ENCODE data around the gene ADK.

ADK gene

GRCh38 chr10:74510594-74510993 is 359.6 kb downstream of the ADK start:
- no peak overlapping the region for H3K4me2 ChIP-seq
- no peak overlapping the region for H3K4me3 ChIP-seq (IDR thresholded peaks at IDR 0.05; ENCODE audit: insufficient read depth, low read depth, low read length)
- no peaks in the 10 kb centered on the region for H3K27me3 ChIP-seq (ENCODE audit: insufficient read depth, low read depth)
- H3K4me1 ChIP-seq (ENCODE audit: low read depth, poor library complexity, severe bottlenecking): no peaks in the 10 kb centered on the region
- no peak overlapping the region for H3K9ac ChIP-seq
- H4K20me1 ChIP-seq (ENCODE audit: insufficient read depth): no peaks in the 10 kb centered on the region
- TF ChIP-seq CTCF (conservative IDR thresholded peaks at IDR 0.05; ENCODE audit: low read depth, low read length): no peak
- H3K27ac ChIP-seq: no peak overlapping the region
- H3K79me2 ChIP-seq (ENCODE audit: insufficient read depth, low read depth): no peaks in the 10 kb centered on the region
- H3K36me3 ChIP-seq (ENCODE audit: insufficient read depth): no peaks in the 10 kb centered on the region
- no peak overlapping the region for H2AFZ ChIP-seq (ENCODE audit: low read depth)

GRCh38 chr10:74511051-74511450 is 360.0 kb downstream of the ADK start:
- Histone ChIP-seq H4K20me1 (ENCODE audit: insufficient read depth) (no peaks in the 10 kb centered on the region), H3K4me1 (ENCODE audit: low read depth, poor library complexity, severe bottlenecking) (no peaks in the 10 kb centered on the region), H3K4me2 (no peak overlapping the region), H3K36me3 (ENCODE audit: insufficient read depth) (no peaks in the 10 kb centered on the region), H2AFZ (ENCODE audit: low read depth) (no peak overlapping the region), H3K9ac (no peak overlapping the region), H3K79me2 (ENCODE audit: insufficient read depth, low read depth) (no peaks in the 10 kb centered on the region), H3K4me3 (IDR thresholded peaks at IDR 0.05; ENCODE audit: insufficient read depth, low read depth, low read length) (no peak overlapping the region), H3K27ac (no peak overlapping the region), H3K27me3 (ENCODE audit: insufficient read depth, low read depth) (no peaks in the 10 kb centered on the region)
- no peak for TF ChIP-seq CTCF (conservative IDR thresholded peaks at IDR 0.05; ENCODE audit: low read depth, low read length)

GRCh38 chr10:74514322-74514721 is 363.3 kb downstream of the ADK start:
- no peaks in the 10 kb centered on the region for H3K36me3 ChIP-seq (ENCODE audit: insufficient read depth)
- H3K9ac ChIP-seq: no peak overlapping the region
- H3K27ac ChIP-seq: no peak overlapping the region
- TF ChIP-seq CTCF (conservative IDR thresholded peaks at IDR 0.05; ENCODE audit: low read depth, low read length): no peak
- no peaks in the 10 kb centered on the region for H4K20me1 ChIP-seq (ENCODE audit: insufficient read depth)
- H2AFZ ChIP-seq (ENCODE audit: low read depth): no peak overlapping the region
- no peak overlapping the region for H3K4me2 ChIP-seq
- H3K4me3 ChIP-seq (IDR thresholded peaks at IDR 0.05; ENCODE audit: insufficient read depth, low read depth, low read length): no peak overlapping the region
- no peaks in the 10 kb centered on the region for H3K79me2 ChIP-seq (ENCODE audit: insufficient read depth, low read depth)
- no peaks in the 10 kb centered on the region for H3K4me1 ChIP-seq (ENCODE audit: low read depth, poor library complexity, severe bottlenecking)
- H3K27me3 ChIP-seq (ENCODE audit: insufficient read depth, low read depth): no peaks in the 10 kb centered on the region

GRCh38 chr10:74518061-74518460 is 367.0 kb downstream of the ADK start:
- Histone ChIP-seq H3K36me3 (ENCODE audit: insufficient read depth) (no peaks in the 10 kb centered on the region), H3K4me2 (no peak overlapping the region), H3K79me2 (ENCODE audit: insufficient read depth, low read depth) (no peaks in the 10 kb centered on the region), H3K27ac (no peak overlapping the region), H4K20me1 (ENCODE audit: insufficient read depth) (no peaks in the 10 kb centered on the region), H2AFZ (ENCODE audit: low read depth) (no peak overlapping the region), H3K9ac (no peak overlapping the region), H3K27me3 (ENCODE audit: insufficient read depth, low read depth) (no peaks in the 10 kb centered on the region), H3K4me3 (IDR thresholded peaks at IDR 0.05; ENCODE audit: insufficient read depth, low read depth, low read length) (no peak overlapping the region), H3K4me1 (ENCODE audit: low read depth, poor library complexity, severe bottlenecking) (peaks cover 7% of the 10 kb centered on the region)
- TF ChIP-seq CTCF (conservative IDR thresholded peaks at IDR 0.05; ENCODE audit: low read depth, low read length): no peak

GRCh38 chr10:74521526-74521925 is 370.5 kb downstream of the ADK start:
- H3K36me3 ChIP-seq (ENCODE audit: insufficient read depth): no peaks in the 10 kb centered on the region
- H4K20me1 ChIP-seq (ENCODE audit: insufficient read depth): no peaks in the 10 kb centered on the region
- H2AFZ ChIP-seq (ENCODE audit: low read depth): no peak overlapping the region
- no peak for TF ChIP-seq CTCF (conservative IDR thresholded peaks at IDR 0.05; ENCODE audit: low read depth, low read length)
- H3K79me2 ChIP-seq (ENCODE audit: insufficient read depth, low read depth): no peaks in the 10 kb centered on the region
- H3K4me1 ChIP-seq (ENCODE audit: low read depth, poor library complexity, severe bottlenecking): peaks cover 7% of the 10 kb centered on the region
- H3K9ac ChIP-seq: no peak overlapping the region
- no peaks in the 10 kb centered on the region for H3K27me3 ChIP-seq (ENCODE audit: insufficient read depth, low read depth)
- no peak overlapping the region for H3K27ac ChIP-seq
- no peak overlapping the region for H3K4me2 ChIP-seq
- H3K4me3 ChIP-seq (IDR thresholded peaks at IDR 0.05; ENCODE audit: insufficient read depth, low read depth, low read length): no peak overlapping the region
